Loucy (cell line): ENCODE results near the gene HIVEP2.

ENCODE experiments used
- H2AFZ ChIP-seq: fragments of 200-600 bp; sonication (generic); 2 replicates; pipeline ENCODE4 v1.6.0; 2016; ENCODE audit warnings: antibody characterized with exemption, mild to moderate bottlenecking, low read length, moderate library complexity
- H3F3A ChIP-seq: fragments of 200-600 bp; 2 replicates; pipeline ENCODE4 v1.6.0; 2016; ENCODE audit warnings: antibody characterized with exemption, low read depth, mild to moderate bottlenecking
- H3K27me3 ChIP-seq: fragments of 200-600 bp; sonication (generic); 2 replicates; pipeline ENCODE4 v1.6.1; 2014; ENCODE audit warnings: low read length, mild to moderate bottlenecking; ENCODE audit not compliant: insufficient read depth, poor library complexity, severe bottlenecking
- H3K36me3 ChIP-seq: fragments of 200-600 bp; sonication (generic); 2 replicates; pipeline ENCODE4 v1.6.1; 2016; ENCODE audit warnings: low read length; ENCODE audit not compliant: insufficient read depth
- H3K4me1 ChIP-seq: fragments of 200-600 bp; sonication (generic); 2 replicates; pipeline ENCODE4 v1.5.1; 2014; ENCODE audit warnings: low read length, mild to moderate bottlenecking; ENCODE audit not compliant: insufficient read depth, poor library complexity, severe bottlenecking
- H3K4me2 ChIP-seq: fragments of 200-600 bp; sonication (generic); 2 replicates; pipeline ENCODE4 v1.6.0; 2014; ENCODE audit warnings: antibody characterized with exemption, low read length, low read depth, mild to moderate bottlenecking; ENCODE audit not compliant: poor library complexity, severe bottlenecking
- H3K4me3 ChIP-seq: fragments of 200-600 bp; sonication (generic); 2 replicates; pipeline ENCODE4 v1.5.1; 2014; ENCODE audit warnings: low read length, mild to moderate bottlenecking, mixed read lengths; ENCODE audit not compliant: poor library complexity, severe bottlenecking
- H3K79me2 ChIP-seq: fragments of 200-600 bp; sonication (generic); 2 replicates; pipeline ENCODE4 v1.6.1; 2014; ENCODE audit warnings: low read length; ENCODE audit not compliant: insufficient read depth
- H3K9ac ChIP-seq: fragments of 200-600 bp; sonication (generic); 2 replicates; pipeline ENCODE4 v1.6.0; 2014; ENCODE audit warnings: mild to moderate bottlenecking, low read depth, low read length, moderate library complexity; ENCODE audit not compliant: poor library complexity, severe bottlenecking
- H3K9me2 ChIP-seq: fragments of 200-600 bp; sonication (generic); replicated peaks from 2 replicates; pipeline ENCODE4 v1.6.1; 2016; ENCODE audit warnings: low read depth, low read length, mixed read lengths
- H3K9me3 ChIP-seq: fragments of 200-600 bp; sonication (generic); 2 replicates; pipeline ENCODE4 v1.6.1; 2014; ENCODE audit warnings: mild to moderate bottlenecking, antibody characterized with exemption, low read length, low read depth; ENCODE audit not compliant: insufficient read depth
- H4K20me1 ChIP-seq: fragments of 200-600 bp; sonication (generic); 2 replicates; pipeline ENCODE4 v1.6.0; 2014; ENCODE audit warnings: antibody characterized with exemption, low read length, mild to moderate bottlenecking; ENCODE audit not compliant: insufficient read depth, poor library complexity, severe bottlenecking
- CTCF ChIP-seq: fragments of 200-600 bp; sonication (generic); conservative IDR thresholded peaks from 2 replicates; pipeline ENCODE4 v1.5.1; 2014; ENCODE audit warnings: mild to moderate bottlenecking, antibody characterized with exemption, low read length
- EZH2phosphoT487 ChIP-seq: fragments of 200-600 bp; IDR thresholded peaks from 2 replicates; pipeline ENCODE4 v1.6.1; 2018; ENCODE audit warnings: antibody characterized with exemption, mild to moderate bottlenecking, moderate library complexity, borderline replicate concordance

The HIVEP2 gene

DNA sequence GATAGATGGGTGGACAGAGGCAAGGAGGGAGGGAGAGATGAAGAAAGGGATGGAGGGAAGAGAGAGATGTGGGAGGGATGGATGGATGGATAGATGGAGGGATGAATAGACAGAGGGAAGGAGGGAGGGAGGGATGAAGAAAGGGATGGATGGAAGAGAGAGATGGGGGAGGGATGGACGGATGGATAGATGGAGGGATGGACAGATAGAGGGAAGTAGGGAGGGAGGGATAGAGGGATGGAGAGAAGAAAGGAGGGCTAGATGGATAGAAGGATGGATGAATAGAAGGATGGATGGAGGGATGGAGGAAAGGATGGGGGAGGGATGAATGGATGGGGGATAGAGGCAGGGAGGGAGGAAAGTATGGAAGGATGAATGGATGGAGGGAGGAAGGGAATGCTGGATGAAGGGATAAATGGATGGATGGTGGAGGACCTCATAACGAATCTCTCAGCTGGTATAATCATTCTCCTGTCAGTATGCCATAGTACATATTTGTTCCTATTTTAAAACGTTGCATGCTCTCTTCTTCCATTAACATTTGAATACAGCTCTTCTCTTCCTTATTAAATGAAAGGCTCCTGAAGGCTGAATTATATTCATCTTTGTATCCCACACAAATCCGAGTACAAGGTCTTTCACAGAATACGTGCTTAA, 136.4 kb downstream of the HIVEP2 start:
- no peaks in the 10 kb centered on the region for H3K27me3 ChIP-seq
- H3K4me2 ChIP-seq: no peak overlapping the region
- no peaks in the 10 kb centered on the region for H3K9me3 ChIP-seq
- H3F3A ChIP-seq: no peaks in the 10 kb centered on the region
- H4K20me1 ChIP-seq: no peaks in the 10 kb centered on the region
- H3K9ac ChIP-seq: no peak overlapping the region
- peaks cover 4% of the 10 kb centered on the region; the same call in 1 of the 2 replicates for H3K36me3 ChIP-seq
- H3K79me2 ChIP-seq: peaks cover 70% of the 10 kb centered on the region
- no peak overlapping the region for H2AFZ ChIP-seq
- H3K4me3 ChIP-seq: no peak overlapping the region
- TF ChIP-seq EZH2phosphoT487 (no peak), CTCF (no peak)
- peaks cover 10% of the 10 kb centered on the region for H3K4me1 ChIP-seq
- H3K9me2 ChIP-seq: no peaks in the 10 kb centered on the region

GRCh38 chr6:142805042-142805441, 139.9 kb downstream of the HIVEP2 start:
- peaks cover 73% of the 10 kb centered on the region for H3K79me2 ChIP-seq
- H3K4me2 ChIP-seq: no peak overlapping the region
- no peaks in the 10 kb centered on the region for H3K4me1 ChIP-seq

DNA sequence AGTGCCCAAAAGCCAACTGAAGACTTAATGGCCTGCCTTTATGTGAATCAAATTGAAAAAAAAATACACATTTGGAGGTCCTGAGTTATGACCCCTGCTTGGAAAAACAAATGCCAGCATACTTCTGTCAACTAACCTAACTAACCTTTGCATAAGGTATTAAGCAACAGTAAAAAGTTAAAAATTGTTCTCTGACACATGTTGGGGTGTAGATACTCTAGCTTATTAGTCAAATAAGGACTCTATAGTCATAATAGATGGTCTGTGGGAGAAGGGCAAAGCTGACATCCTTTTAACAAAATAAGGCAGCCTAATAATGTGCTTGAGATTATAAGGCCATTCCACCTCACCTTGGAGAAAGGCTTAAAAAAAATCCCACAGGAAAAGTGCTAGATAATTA, 140.5 kb downstream of the HIVEP2 start:
- Histone ChIP-seq H3K4me2 (no peak overlapping the region), H3K36me3 (peaks cover 9% of the 10 kb centered on the region), H3K27me3 (no peaks in the 10 kb centered on the region), H2AFZ (no peak overlapping the region), H3F3A (no peaks in the 10 kb centered on the region), H3K4me1 (no peaks in the 10 kb centered on the region), H3K9me2 (no peaks in the 10 kb centered on the region), H4K20me1 (no peaks in the 10 kb centered on the region), H3K9me3 (no peaks in the 10 kb centered on the region), H3K79me2 (peaks cover 78% of the 10 kb centered on the region), H3K4me3 (no peak overlapping the region), H3K9ac (no peak overlapping the region)
- TF ChIP-seq CTCF (no peak), EZH2phosphoT487 (no peak)

More at GRCh38 chr6:142805042-142805441, 139.9 kb downstream of the HIVEP2 start:
- Histone ChIP-seq H3F3A (no peaks in the 10 kb centered on the region), H3K9ac (no peak overlapping the region), H3K9me3 (no peaks in the 10 kb centered on the region), H3K36me3 (peaks cover 9% of the 10 kb centered on the region), H3K4me3 (no peak overlapping the region), H3K27me3 (no peaks in the 10 kb centered on the region), H3K9me2 (no peaks in the 10 kb centered on the region), H4K20me1 (no peaks in the 10 kb centered on the region), H2AFZ (no peak overlapping the region)
- TF ChIP-seq CTCF: no peak
- no peak for TF ChIP-seq EZH2phosphoT487
